ENCODE data around the gene ZNF169. TPM values are rescaled to one million over a fixed set of nuclear protein-coding genes. Genes with fewer than 3 reads are reported as not detected.

Gene ZNF169
- total and polyA plus RNA-seq, 2 experiments from 2014 or later: 0.54 to 2.2 TPM

DNA sequence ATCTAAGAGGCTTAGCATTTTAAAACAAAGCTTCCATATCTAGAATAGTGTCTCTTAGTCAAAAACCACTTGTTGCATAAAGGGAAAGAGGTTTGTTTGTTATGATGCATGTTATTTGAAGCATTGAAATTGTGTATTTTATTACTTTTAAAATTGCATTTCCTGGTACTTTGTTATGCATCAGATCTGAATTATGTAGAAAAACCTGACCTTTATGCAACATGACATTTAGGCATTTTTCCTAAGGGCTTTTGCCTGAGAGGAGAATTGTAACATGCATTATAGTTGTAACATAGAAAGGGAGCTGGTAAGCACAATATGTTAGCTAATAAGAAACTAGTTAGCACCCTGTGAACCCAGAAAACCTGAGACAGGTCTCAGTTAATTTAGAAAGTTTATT, 22.0 kb downstream of the ZNF169 start:
- Histone ChIP-seq H3K36me3 (ENCODE audit: low read depth) (peaks cover 7% of the 10 kb centered on the region; the same call in 1 of the 2 replicates), H3K27me3 (replicated peaks; ENCODE audit: insufficient read depth) (no peaks in the 10 kb centered on the region), H3K4me1 (ENCODE audit: insufficient read depth) (peaks cover 4% of the 10 kb centered on the region; the same call in 1 of the 2 replicates), H4K20me1 (ENCODE audit: insufficient read depth) (no peaks in the 10 kb centered on the region), H2AFZ (no peak overlapping the region), H3K79me2 (ENCODE audit: insufficient read depth) (no peaks in the 10 kb centered on the region; the same call in 1 of the 2 replicates), H3K9me3 (ENCODE audit: low read depth) (no peaks in the 10 kb centered on the region), H3F3A (ENCODE audit: insufficient read depth) (no peaks in the 10 kb centered on the region), H3K4me2 (ENCODE audit: unreplicated experiment) (no peak overlapping the region), H3K9ac (no peak overlapping the region), H3K4me3 (no peak overlapping the region), H3K9me2 (ENCODE audit: insufficient read depth) (no peaks in the 10 kb centered on the region), H3K27ac (no peak overlapping the region)
- in situ Hi-C loops (cut with MboI): no loop called here
- TF ChIP-seq EZH2phosphoT487 (IDR thresholded peaks at IDR 0.05; ENCODE audit: insufficient read depth, low read depth) (no peak), EZH2 (IDR thresholded peaks at IDR 0.05; ENCODE audit: insufficient read depth, poor library complexity, severe bottlenecking) (no peak)
- DNase-seq: no peak

DNA sequence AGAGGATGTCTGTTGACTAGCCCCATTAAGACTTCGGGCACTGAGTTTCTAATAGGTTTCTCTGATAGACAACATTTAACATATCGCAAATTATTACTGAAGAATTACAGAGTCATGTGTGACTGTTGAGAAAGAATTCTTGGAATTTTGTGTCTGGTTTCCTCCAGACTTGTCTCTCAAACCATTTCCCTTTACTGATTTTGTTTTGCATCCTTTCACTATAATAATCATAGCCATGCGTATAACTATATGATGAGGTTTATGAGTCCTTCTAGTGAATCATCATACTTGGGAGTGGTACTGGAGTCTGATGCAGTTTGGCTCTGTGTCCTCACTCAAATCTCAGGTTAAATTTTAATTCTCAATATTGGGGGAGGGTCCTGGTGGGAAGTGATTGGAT, 27.0 kb downstream of the ZNF169 start:
- WGBS, 2 experiments (ENCODE audit: low coverage in 1 of 2, low lambda C conversion rate in 2 of 2, missing lambda C conversion rate in 2 of 2): 94 to 99% methylated on average over 3 of the region's 3 CpGs
- H3K9ac ChIP-seq: no peak overlapping the region
- no peak overlapping the region for H3K4me2 ChIP-seq (ENCODE audit: unreplicated experiment)
- no peaks in the 10 kb centered on the region for H3K4me1 ChIP-seq (ENCODE audit: insufficient read depth)
- H3K36me3 ChIP-seq (ENCODE audit: low read depth): no peaks in the 10 kb centered on the region
- H2AFZ ChIP-seq: no peak overlapping the region
- no peaks in the 10 kb centered on the region for H3K27me3 ChIP-seq (replicated peaks; ENCODE audit: insufficient read depth)
- no peaks in the 10 kb centered on the region for H3K9me2 ChIP-seq (ENCODE audit: insufficient read depth)
- H3F3A ChIP-seq (ENCODE audit: insufficient read depth): no peaks in the 10 kb centered on the region
- no peaks in the 10 kb centered on the region for H4K20me1 ChIP-seq (ENCODE audit: insufficient read depth)
- H3K79me2 ChIP-seq (ENCODE audit: insufficient read depth): no peaks in the 10 kb centered on the region
- no peak for TF ChIP-seq EZH2 (IDR thresholded peaks at IDR 0.05; ENCODE audit: insufficient read depth, poor library complexity, severe bottlenecking)
- no peak for TF ChIP-seq EZH2phosphoT487 (IDR thresholded peaks at IDR 0.05; ENCODE audit: insufficient read depth, low read depth)
- DNase-seq: no peak
- in situ Hi-C loops (cut with MboI): no loop called here
- H3K4me3 ChIP-seq: no peak overlapping the region
- no peaks in the 10 kb centered on the region for H3K9me3 ChIP-seq (ENCODE audit: low read depth)
- no peak overlapping the region for H3K27ac ChIP-seq

DNA sequence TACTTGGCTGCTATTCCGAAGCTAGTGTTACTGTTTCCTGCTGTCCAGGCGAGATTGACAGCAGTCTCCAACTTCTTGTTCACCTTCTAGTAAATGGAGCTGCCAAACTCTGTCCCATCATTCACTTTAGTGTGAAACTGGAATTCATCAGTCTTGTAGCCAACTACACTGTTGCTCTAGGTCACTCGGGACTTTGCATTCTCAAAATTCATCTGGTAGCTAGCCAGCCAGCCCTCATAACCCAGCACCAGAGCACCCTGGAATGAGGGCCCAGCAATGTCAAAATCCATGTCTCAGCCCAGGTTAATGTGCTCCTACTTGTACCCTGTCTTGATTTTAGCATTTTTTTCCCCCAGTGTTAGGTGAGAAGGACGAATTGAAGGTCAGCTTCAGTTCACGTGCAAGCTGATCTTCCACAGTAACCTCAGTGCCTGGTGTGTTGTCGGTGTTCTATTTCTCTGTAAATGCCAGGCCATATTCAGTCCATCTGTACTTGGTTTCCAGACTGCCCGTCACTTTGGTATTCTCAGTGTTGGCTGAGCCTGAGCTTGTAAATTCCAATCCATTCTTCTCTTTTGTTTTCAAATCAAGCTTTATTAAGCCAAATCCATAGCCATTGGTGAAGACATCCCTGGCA, 28.9 kb downstream of the ZNF169 start:
- TF ChIP-seq EZH2phosphoT487 (IDR thresholded peaks at IDR 0.05; ENCODE audit: insufficient read depth, low read depth): no peak
- TF ChIP-seq EZH2 (IDR thresholded peaks at IDR 0.05; ENCODE audit: insufficient read depth, poor library complexity, severe bottlenecking): no peak
- no peaks in the 10 kb centered on the region for H3K36me3 ChIP-seq (ENCODE audit: low read depth)
- no peaks in the 10 kb centered on the region for H3K4me1 ChIP-seq (ENCODE audit: insufficient read depth)
- no peak overlapping the region for H3K9ac ChIP-seq
- no peaks in the 10 kb centered on the region for H3K27me3 ChIP-seq (replicated peaks; ENCODE audit: insufficient read depth)
- no peak overlapping the region for H3K27ac ChIP-seq
- no peak overlapping the region for H3K4me3 ChIP-seq
- no peaks in the 10 kb centered on the region for H4K20me1 ChIP-seq (ENCODE audit: insufficient read depth)
- H3K4me2 ChIP-seq (ENCODE audit: unreplicated experiment): no peak overlapping the region
- no peaks in the 10 kb centered on the region for H3K9me3 ChIP-seq (ENCODE audit: low read depth)
- no peaks in the 10 kb centered on the region for H3K9me2 ChIP-seq (ENCODE audit: insufficient read depth)
- no peak for DNase-seq
- in situ Hi-C loops (cut with MboI): no loop called here
- H3F3A ChIP-seq (ENCODE audit: insufficient read depth): no peaks in the 10 kb centered on the region
- WGBS, 2 experiments (ENCODE audit: low coverage in 1 of 2, low lambda C conversion rate in 2 of 2, missing lambda C conversion rate in 2 of 2): 77 to 80% methylated on average over 7 of the region's 7 CpGs
- no peak overlapping the region for H2AFZ ChIP-seq
- no peaks in the 10 kb centered on the region for H3K79me2 ChIP-seq (ENCODE audit: insufficient read depth)

DNA sequence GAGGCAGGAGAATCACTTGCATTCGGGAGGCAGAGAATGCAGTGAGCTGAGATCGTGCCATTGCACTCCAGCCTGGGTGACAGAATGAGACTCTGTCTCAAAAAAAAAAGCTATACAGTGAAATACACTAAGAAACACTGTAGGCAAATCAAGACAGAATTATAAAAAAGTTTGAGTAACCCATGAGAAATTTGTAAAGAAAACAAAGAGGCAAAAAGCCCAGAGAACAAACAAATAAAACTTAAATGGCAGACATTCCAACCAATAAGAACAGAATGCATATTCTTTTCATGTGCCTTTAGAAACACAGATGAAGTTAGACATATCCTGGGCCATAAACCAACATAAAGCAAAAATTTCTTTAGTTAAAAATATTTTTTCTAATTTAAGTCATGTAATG, 30.6 kb downstream of the ZNF169 start:
- 98% methylated on average over 2 of the region's 2 CpGs for WGBS, 2 experiments (ENCODE audit: low coverage in 1 of 2, low lambda C conversion rate in 2 of 2, missing lambda C conversion rate in 2 of 2)
- no peaks in the 10 kb centered on the region for H3K79me2 ChIP-seq (ENCODE audit: insufficient read depth)
- H3K4me1 ChIP-seq (ENCODE audit: insufficient read depth): no peaks in the 10 kb centered on the region
- H3K36me3 ChIP-seq (ENCODE audit: low read depth): no peaks in the 10 kb centered on the region
- no peak for DNase-seq
- H3K4me3 ChIP-seq: no peak overlapping the region
- no peaks in the 10 kb centered on the region for H4K20me1 ChIP-seq (ENCODE audit: insufficient read depth)
- H3K9me3 ChIP-seq (ENCODE audit: low read depth): no peaks in the 10 kb centered on the region
- H3K4me2 ChIP-seq (ENCODE audit: unreplicated experiment): no peak overlapping the region
- no peak overlapping the region for H3K27ac ChIP-seq
- no peak overlapping the region for H3K9ac ChIP-seq
- no peaks in the 10 kb centered on the region for H3F3A ChIP-seq (ENCODE audit: insufficient read depth)
- in situ Hi-C loops (cut with MboI): no loop called here
- H3K27me3 ChIP-seq (replicated peaks; ENCODE audit: insufficient read depth): no peaks in the 10 kb centered on the region
- TF ChIP-seq EZH2 (IDR thresholded peaks at IDR 0.05; ENCODE audit: insufficient read depth, poor library complexity, severe bottlenecking) (no peak), EZH2phosphoT487 (IDR thresholded peaks at IDR 0.05; ENCODE audit: insufficient read depth, low read depth) (no peak)
- no peaks in the 10 kb centered on the region for H3K9me2 ChIP-seq (ENCODE audit: insufficient read depth)
- H2AFZ ChIP-seq: no peak overlapping the region

Measured in GM23248 (cell line).